Kidney (tissue), 14 donors: Measurements from ENCODE around the gene IDE. TPM values are rescaled to one million over a fixed set of nuclear protein-coding genes. Genes with fewer than 3 reads are reported as not detected.
A peak's percentile ranks its signal among the peaks of the same experiment; 100 is the strongest.
"Not testable (repeated sequence)": the region's sequence is repeated elsewhere in the genome, so short reads cannot be mapped to it uniquely, and the experiment has no call there.

Source experiments
- DNase-seq, 5 donors: peaks; one replicate each; pipeline ENCODE4 v3.0.0-alpha.2; 2013 to 2020
- FAIRE-seq: peaks from 2 replicates; lab custom pipeline; 2012; peaks lifted over from hg19 to GRCh38; lab: Jason Lieb, UNC
- H3K27ac ChIP-seq, 2 donors: one replicate each; pipeline ENCODE4 v1.7.0; 2013; ENCODE audit warnings: low read depth in 2 of 2, low read length in 2 of 2, inconsistent platforms in 1 of 2
- H3K27me3 ChIP-seq: one replicate; pipeline ENCODE4 v1.7.1; 2013; ENCODE audit warnings: low read length, inconsistent platforms; ENCODE audit not compliant: control insufficient read depth, insufficient read depth
- H3K36me3 ChIP-seq, 3 donors: one replicate each; pipeline versions ENCODE4 v1.7.0 to v1.7.1; 2013; ENCODE audit warnings: low read length in 3 of 3, control low read depth in 1 of 3, inconsistent platforms in 1 of 3; ENCODE audit not compliant: insufficient read depth in 3 of 3, control insufficient read depth in 2 of 3
- H3K4me1 ChIP-seq, 3 donors: one replicate each; pipeline versions ENCODE4 v1.7.0 to v1.7.1; 2013; ENCODE audit warnings: low read length in 3 of 3, inconsistent platforms in 1 of 3, low read depth in 1 of 3; ENCODE audit not compliant: control insufficient read depth in 2 of 3, insufficient read depth in 2 of 3
- H3K4me3 ChIP-seq, 3 donors: one replicate each; pipeline versions ENCODE4 v1.7.0 to v1.8.1; 2013; ENCODE audit warnings: low read length in 3 of 3, control low read depth in 1 of 3, inconsistent platforms in 1 of 3
- H3K9ac ChIP-seq, 3 donors: one replicate each; pipeline versions ENCODE4 v1.7.0 to v1.7.1; 2013; ENCODE audit warnings: low read length in 3 of 3, control low read depth in 1 of 3, inconsistent platforms in 1 of 3
- H3K9me3 ChIP-seq, 3 donors: one replicate each; pipeline versions ENCODE4 v1.7.0 to v1.7.1; 2013; ENCODE audit warnings: low read length in 3 of 3, control low read depth in 1 of 3, inconsistent platforms in 1 of 3; ENCODE audit not compliant: control insufficient read depth in 2 of 3, insufficient read depth in 1 of 3
- CTCF ChIP-seq: IDR thresholded peaks from 3 replicates; pipeline ENCODE4 v1.5.1; 2012; ENCODE audit warnings: mild to moderate bottlenecking, moderate library complexity, borderline replicate concordance; ENCODE audit not compliant: insufficient read depth; ENCODE audit errors: extremely low read depth
- intact Hi-C: fragments of 100-400 bp; cut with DNase I; formaldehyde crosslinking; loops from one replicate; pipeline ENCODE4 v1.11.1; 2022
- polyA plus RNA-seq: library from polyadenylated mRNA; stranded (reverse); fragments of 350-450 nt; fragmentation: Illumina TruSeq; extraction: RNeasy Lipid Tissue Mini Kit (QIAGEN cat#74804); gene quantifications from one replicate; pipeline ENCODE4 v1.2.3, GENCODE V29; 2014; ENCODE audit warnings: low read depth, low replicate concordance; ENCODE audit not compliant: insufficient read depth
- total RNA-seq: library from RNA; stranded (reverse); fragmentation: NEBNext Ultra II Directional; extraction: Animal tissue kit (Norgen Biotek cat#: 25700); gene quantifications from one replicate; pipeline ENCODE4 v1.2.1, GENCODE V29; 2021
- donor health status: control.
- donor health status: control.
- donor health status: control.
- donor health status: control.
- donor health status: control.
- donor health status: DM: yes; HTN: yes; CAD: no.
- donor health status: Normal renal cell carcinoma (clear cell type).

IDE gene
- total and polyA plus RNA-seq, 2 donors from 2014 or later = 8.6 to 40.5 TPM

GRCh38 chr10:92436611-92437010 lies 137.3 kb downstream of the IDE start:
- no peak for DNase-seq
- Histone ChIP-seq H3K9me3 (no peaks in the 10 kb centered on the region), H3K9ac (no peak overlapping the region), H3K27ac (no peak overlapping the region), H3K36me3 (no peaks in the 10 kb centered on the region), H3K4me1 (peaks cover 0 to 3% (median 0%) of the 10 kb centered on the region in 3 donors), H3K27me3 (no peaks in the 10 kb centered on the region), H3K4me3 (no peak overlapping the region)
- no peak for FAIRE-seq
- intact Hi-C loops = no loop called here
- TF ChIP-seq CTCF = no peak

GRCh38 chr10:92436065-92436464 lies 137.8 kb downstream of the IDE start:
- H3K4me1 ChIP-seq, DNase-seq, H3K27me3 ChIP-seq, H3K36me3 ChIP-seq, H3K9me3 ChIP-seq, H3K9ac ChIP-seq, H3K4me3 ChIP-seq, H3K27ac ChIP-seq, FAIRE-seq, intact Hi-C loops: not testable (repeated sequence)

- intact Hi-C loops = no loop called here
- no peak overlapping the region for H3K27ac ChIP-seq
- H3K27me3 ChIP-seq = no peaks in the 10 kb centered on the region
- no peaks in the 10 kb centered on the region for H3K36me3 ChIP-seq
- FAIRE-seq (no peak), DNase-seq (no peak)
- no peak overlapping the region for H3K9ac ChIP-seq
- peaks cover 0 to 3% (median 0%) of the 10 kb centered on the region in 3 donors for H3K4me1 ChIP-seq
- no peak for TF ChIP-seq CTCF
- H3K4me3 ChIP-seq = no peak overlapping the region
- H3K9me3 ChIP-seq = no peaks in the 10 kb centered on the region
These were observed 139.5 kb downstream of the IDE start for GRCh38 chr10:92434385-92434784.

GRCh38 chr10:92432596-92432995 lies 141.3 kb downstream of the IDE start:
- H3K27ac ChIP-seq = no peak overlapping the region
- intact Hi-C loops = no loop called here
- no peak for FAIRE-seq

More at GRCh38 chr10:92432596-92432995, 141.3 kb downstream of the IDE start:
- no peaks in the 10 kb centered on the region for H3K9me3 ChIP-seq
- H3K27me3 ChIP-seq = no peaks in the 10 kb centered on the region
- peak in 1 of 5 donors; percentile 7 for DNase-seq
- no peaks in the 10 kb centered on the region for H3K36me3 ChIP-seq
- H3K9ac ChIP-seq = no peak overlapping the region
- H3K4me1 ChIP-seq = peaks cover 0 to 3% (median 0%) of the 10 kb centered on the region in 3 donors
- no peak for TF ChIP-seq CTCF
- H3K4me3 ChIP-seq = no peak overlapping the region
